Stomach (tissue), 4 donors: ENCODE measurements around the gene MOB3C.

Source experiments
- POLR2A ChIP-seq, 4 donors: fragments of 450-650 bp; IDR thresholded peaks; one replicate each; pipeline ENCODE4 v1.6.1; 2016; ENCODE audit warnings: antibody characterized with exemption in 4 of 4, control low read depth in 2 of 4, mild to moderate bottlenecking in 1 of 4, moderate library complexity in 1 of 4
- TF ChIP-seq, protein P1 (sequence below), 7 experiments: fragments of 450-650 bp in 4 of 7; fragments of 200-600 bp in 3 of 7; sonication (generic) in 3 of 7; IDR thresholded peaks; one replicate each; pipeline ENCODE4 v1.5.1; 2016 to 2019; ENCODE audit warnings: antibody characterized with exemption in 7 of 7, control low read depth in 2 of 7, mild to moderate bottlenecking in 1 of 7

DNA sequence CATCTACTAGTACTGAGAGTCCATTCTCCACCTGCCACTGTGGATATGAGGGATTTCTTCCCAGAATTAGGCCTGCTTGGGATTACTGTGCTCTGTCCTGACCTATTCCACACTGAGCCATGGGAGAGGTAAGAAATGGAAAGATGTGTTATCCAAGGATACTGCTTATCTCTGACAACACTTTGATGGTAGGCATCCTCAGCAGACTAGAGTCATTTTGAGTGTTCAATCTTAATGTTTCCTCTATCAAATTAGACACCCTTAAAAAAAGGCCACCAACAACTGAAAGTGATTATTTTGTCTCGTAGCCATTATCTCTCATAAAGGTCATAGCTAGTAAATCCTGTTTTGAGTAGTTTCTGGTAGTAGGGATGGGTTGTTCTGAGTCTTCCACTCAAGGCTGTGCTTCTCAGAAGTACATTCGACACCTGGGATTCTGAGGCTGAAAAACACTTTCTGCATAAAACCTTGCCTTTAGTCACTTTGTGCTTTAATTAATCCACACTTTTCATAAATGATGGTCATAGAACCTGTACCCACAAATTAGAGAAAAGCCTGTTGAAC is 42.8 kb upstream of the MOB3C start:
- TF ChIP-seq POLR2A (IDR thresholded peaks at IDR 0.05) = no peak
- TF ChIP-seq, protein P1, sequence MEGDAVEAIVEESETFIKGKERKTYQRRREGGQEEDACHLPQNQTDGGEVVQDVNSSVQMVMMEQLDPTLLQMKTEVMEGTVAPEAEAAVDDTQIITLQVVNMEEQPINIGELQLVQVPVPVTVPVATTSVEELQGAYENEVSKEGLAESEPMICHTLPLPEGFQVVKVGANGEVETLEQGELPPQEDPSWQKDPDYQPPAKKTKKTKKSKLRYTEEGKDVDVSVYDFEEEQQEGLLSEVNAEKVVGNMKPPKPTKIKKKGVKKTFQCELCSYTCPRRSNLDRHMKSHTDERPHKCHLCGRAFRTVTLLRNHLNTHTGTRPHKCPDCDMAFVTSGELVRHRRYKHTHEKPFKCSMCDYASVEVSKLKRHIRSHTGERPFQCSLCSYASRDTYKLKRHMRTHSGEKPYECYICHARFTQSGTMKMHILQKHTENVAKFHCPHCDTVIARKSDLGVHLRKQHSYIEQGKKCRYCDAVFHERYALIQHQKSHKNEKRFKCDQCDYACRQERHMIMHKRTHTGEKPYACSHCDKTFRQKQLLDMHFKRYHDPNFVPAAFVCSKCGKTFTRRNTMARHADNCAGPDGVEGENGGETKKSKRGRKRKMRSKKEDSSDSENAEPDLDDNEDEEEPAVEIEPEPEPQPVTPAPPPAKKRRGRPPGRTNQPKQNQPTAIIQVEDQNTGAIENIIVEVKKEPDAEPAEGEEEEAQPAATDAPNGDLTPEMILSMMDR (IDR thresholded peaks at IDR 0.05) = no peak
